ENCODE results near the gene PLCB1.

The PLCB1 gene

GRCh38 chr20:8930726-8931125 is 798.7 kb downstream of the PLCB1 start:
- TF ChIP-seq GATA2 (IDR thresholded peaks at IDR 0.05; ENCODE audit: low read depth, low read length) (no peak), GATA3 (IDR thresholded peaks at IDR 0.05; ENCODE audit: low read depth, low read length) (no peak)

- TF ChIP-seq GATA2 (IDR thresholded peaks at IDR 0.05; ENCODE audit: low read depth, low read length) (no peak), GATA3 (IDR thresholded peaks at IDR 0.05; ENCODE audit: low read depth, low read length) (no peak)
Observed at GRCh38 chr20:8932192-8933165, 800.4 kb downstream of the PLCB1 start.

GRCh38 chr20:8933381-8933807 is 801.3 kb downstream of the PLCB1 start:
- no peak for TF ChIP-seq GATA3 (IDR thresholded peaks at IDR 0.05; ENCODE audit: low read depth, low read length)
- no peak for TF ChIP-seq GATA2 (IDR thresholded peaks at IDR 0.05; ENCODE audit: low read depth, low read length)

GRCh38 chr20:8934362-8934761 is 802.3 kb downstream of the PLCB1 start:
- TF ChIP-seq GATA2 (IDR thresholded peaks at IDR 0.05; ENCODE audit: low read depth, low read length): no peak
- no peak for TF ChIP-seq GATA3 (IDR thresholded peaks at IDR 0.05; ENCODE audit: low read depth, low read length)
